TTC549 (cell line): Measurements from ENCODE around the gene SAMD11.

ENCODE experiments used
- FAIRE-seq: peaks from 2 replicates; lab custom pipeline; 2012; peaks lifted over from hg19 to GRCh38; lab: Jason Lieb, UNC

SAMD11 gene

GRCh38 chr1:947958-948357 lies 24.2 kb downstream of the SAMD11 start:
- FAIRE-seq = no peak

GRCh38 chr1:950268-950667 lies 26.5 kb downstream of the SAMD11 start:
- FAIRE-seq = no peak

GRCh38 chr1:950881-951280 lies 27.2 kb downstream of the SAMD11 start:
- FAIRE-seq = no peak

- no peak for FAIRE-seq
These were observed 27.6 kb downstream of the SAMD11 start for GRCh38 chr1:951364-951763.

GRCh38 chr1:952201-952600 lies 28.5 kb downstream of the SAMD11 start:
- FAIRE-seq = no peak

GRCh38 chr1:952603-953002 lies 28.9 kb downstream of the SAMD11 start:
- no peak for FAIRE-seq

- FAIRE-seq = no peak
These were observed 30.0 kb downstream of the SAMD11 start for GRCh38 chr1:953524-954320.

GRCh38 chr1:954927-955326 lies 31.2 kb downstream of the SAMD11 start:
- FAIRE-seq = no peak

GRCh38 chr1:955474-955873 lies 31.8 kb downstream of the SAMD11 start:
- no peak for FAIRE-seq

- no peak for FAIRE-seq
These were observed 32.9 kb downstream of the SAMD11 start for GRCh38 chr1:956636-957035.

GRCh38 chr1:958823-959730 lies 35.4 kb downstream of the SAMD11 start, which contains the start of gene NOC2L:
Gene NOC2L (minus strand): TSS chr1:959256. CDS start chr1:959240, 16 bp downstream.
- FAIRE-seq = no peak

- no peak for FAIRE-seq
These were observed 36.1 kb downstream of the SAMD11 start for GRCh38 chr1:959731-960362.

GRCh38 chr1:960363-961131 lies 36.8 kb downstream of the SAMD11 start, which contains the start of gene KLHL17:
Gene KLHL17 (plus strand): TSS chr1:960584. CDS start chr1:960694, 110 bp downstream.
- FAIRE-seq = no peak

- no peak for FAIRE-seq
These were observed 37.5 kb downstream of the SAMD11 start for GRCh38 chr1:961132-961669.

- FAIRE-seq = no peak
These were observed 38.9 kb downstream of the SAMD11 start for GRCh38 chr1:962381-963300.

- FAIRE-seq = no peak
These were observed 39.6 kb downstream of the SAMD11 start for GRCh38 chr1:963301-963651.

- no peak for FAIRE-seq
These were observed 40.2 kb downstream of the SAMD11 start for GRCh38 chr1:963746-964525.

GRCh38 chr1:964691-965525 lies 41.2 kb downstream of the SAMD11 start:
- no peak for FAIRE-seq
